Measurements from ENCODE around the gene DKK3.

The DKK3 gene

GRCh38 chr11:11959601-11960000 lies 48.8 kb downstream of the DKK3 start:
- TF ChIP-seq CTCF (IDR thresholded peaks at IDR 0.05; ENCODE audit: insufficient read depth, low read length, poor library complexity, severe bottlenecking): no peak
- H3K36me3 ChIP-seq (ENCODE audit: control insufficient read depth, insufficient read depth, low read length): peaks cover 2% of the 10 kb centered on the region
- DNase-seq (ENCODE audit: extremely low read depth, insufficient read length): no peak
- no peak overlapping the region for H3K4me3 ChIP-seq (replicated peaks; ENCODE audit: low read depth, low read length)
- no peaks in the 10 kb centered on the region for H3K27me3 ChIP-seq (replicated peaks; ENCODE audit: control insufficient read depth, insufficient read depth, low read length)

- H3K27me3 ChIP-seq (replicated peaks; ENCODE audit: control insufficient read depth, insufficient read depth, low read length): no peaks in the 10 kb centered on the region
- TF ChIP-seq CTCF (IDR thresholded peaks at IDR 0.05; ENCODE audit: insufficient read depth, low read length, poor library complexity, severe bottlenecking): no peak
- no peak for DNase-seq (ENCODE audit: extremely low read depth, insufficient read length)
- H3K36me3 ChIP-seq (ENCODE audit: control insufficient read depth, insufficient read depth, low read length): peaks cover 2% of the 10 kb centered on the region
- no peak overlapping the region for H3K4me3 ChIP-seq (replicated peaks; ENCODE audit: low read depth, low read length)
Observed at GRCh38 chr11:11958403-11959231, 49.8 kb downstream of the DKK3 start.

GRCh38 chr11:11956006-11956405 lies 52.4 kb downstream of the DKK3 start:
- no peak overlapping the region for H3K4me3 ChIP-seq (replicated peaks; ENCODE audit: low read depth, low read length)
- TF ChIP-seq CTCF (IDR thresholded peaks at IDR 0.05; ENCODE audit: insufficient read depth, low read length, poor library complexity, severe bottlenecking): no peak
- DNase-seq (ENCODE audit: extremely low read depth, insufficient read length): no peak
- H3K36me3 ChIP-seq (ENCODE audit: control insufficient read depth, insufficient read depth, low read length): peaks cover 2% of the 10 kb centered on the region
- H3K27me3 ChIP-seq (replicated peaks; ENCODE audit: control insufficient read depth, insufficient read depth, low read length): no peaks in the 10 kb centered on the region

- H3K27me3 ChIP-seq (replicated peaks; ENCODE audit: control insufficient read depth, insufficient read depth, low read length): no peaks in the 10 kb centered on the region
- no peak for TF ChIP-seq CTCF (IDR thresholded peaks at IDR 0.05; ENCODE audit: insufficient read depth, low read length, poor library complexity, severe bottlenecking)
- peaks cover 2% of the 10 kb centered on the region for H3K36me3 ChIP-seq (ENCODE audit: control insufficient read depth, insufficient read depth, low read length)
- H3K4me3 ChIP-seq (replicated peaks; ENCODE audit: low read depth, low read length): no peak overlapping the region
- no peak for DNase-seq (ENCODE audit: extremely low read depth, insufficient read length)
Observed at GRCh38 chr11:11952036-11952435, 56.4 kb downstream of the DKK3 start.

- peaks cover 2% of the 10 kb centered on the region for H3K36me3 ChIP-seq (ENCODE audit: control insufficient read depth, insufficient read depth, low read length)
- no peak for DNase-seq (ENCODE audit: extremely low read depth, insufficient read length)
Observed at GRCh38 chr11:11949482-11949881, 58.9 kb downstream of the DKK3 start.

More at GRCh38 chr11:11949482-11949881, 58.9 kb downstream of the DKK3 start:
- Histone ChIP-seq H3K4me3 (replicated peaks; ENCODE audit: low read depth, low read length) (no peak overlapping the region), H3K27me3 (replicated peaks; ENCODE audit: control insufficient read depth, insufficient read depth, low read length) (no peaks in the 10 kb centered on the region)
- no peak for TF ChIP-seq CTCF (IDR thresholded peaks at IDR 0.05; ENCODE audit: insufficient read depth, low read length, poor library complexity, severe bottlenecking)

All from GM06990 (cell line).